ENCODE measurements around the gene RNF8. TPM values are rescaled to one million over a fixed set of nuclear protein-coding genes. Genes with fewer than 3 reads are reported as not detected.

RNF8 gene
- total RNA-seq, 1 donor from 2014 or later, result 22.4 TPM

- H3K4me1 Mint-ChIP-seq (ENCODE audit: low read depth, unreplicated experiment), result no peaks in the 10 kb centered on the region
- Histone ChIP-seq H3K79me2 (ENCODE audit: insufficient read depth, low read length) (no peaks in the 10 kb centered on the region), H2AFZ (ENCODE audit: low read depth, low read length) (no peak overlapping the region), H3K27me3 (ENCODE audit: insufficient read depth, low read length) (no peaks in the 10 kb centered on the region), H3K9ac (ENCODE audit: low read length) (no peak overlapping the region), H3K9me3 (ENCODE audit: insufficient read depth, low read depth, low read length) (no peaks in the 10 kb centered on the region), H3K36me3 (ENCODE audit: insufficient read depth, low read length) (no peaks in the 10 kb centered on the region), H4K20me1 (ENCODE audit: insufficient read depth, low read length) (no peaks in the 10 kb centered on the region), H3K4me2 (ENCODE audit: low read length) (no peak overlapping the region), H3K27ac (ENCODE audit: low read depth, low read length) (no peak overlapping the region), H3K4me1 (ENCODE audit: insufficient read depth, low read length) (peaks cover 8% of the 10 kb centered on the region), H3K4me3 (ENCODE audit: insufficient read depth, low read depth, low read length) (no peak overlapping the region)
- H3K27me3 Mint-ChIP-seq (ENCODE audit: low read depth, unreplicated experiment), result no peaks in the 10 kb centered on the region
- no peak overlapping the region for H3K27ac Mint-ChIP-seq (ENCODE audit: unreplicated experiment)
- peaks cover 13% of the 10 kb centered on the region for H3K36me3 Mint-ChIP-seq (ENCODE audit: low read depth, unreplicated experiment)
- no peak overlapping the region for H3K4me3 Mint-ChIP-seq (ENCODE audit: unreplicated experiment)
- DNase-seq (ENCODE audit: low read depth) (no peak), FAIRE-seq (no peak)
- TF ChIP-seq, protein P1, sequence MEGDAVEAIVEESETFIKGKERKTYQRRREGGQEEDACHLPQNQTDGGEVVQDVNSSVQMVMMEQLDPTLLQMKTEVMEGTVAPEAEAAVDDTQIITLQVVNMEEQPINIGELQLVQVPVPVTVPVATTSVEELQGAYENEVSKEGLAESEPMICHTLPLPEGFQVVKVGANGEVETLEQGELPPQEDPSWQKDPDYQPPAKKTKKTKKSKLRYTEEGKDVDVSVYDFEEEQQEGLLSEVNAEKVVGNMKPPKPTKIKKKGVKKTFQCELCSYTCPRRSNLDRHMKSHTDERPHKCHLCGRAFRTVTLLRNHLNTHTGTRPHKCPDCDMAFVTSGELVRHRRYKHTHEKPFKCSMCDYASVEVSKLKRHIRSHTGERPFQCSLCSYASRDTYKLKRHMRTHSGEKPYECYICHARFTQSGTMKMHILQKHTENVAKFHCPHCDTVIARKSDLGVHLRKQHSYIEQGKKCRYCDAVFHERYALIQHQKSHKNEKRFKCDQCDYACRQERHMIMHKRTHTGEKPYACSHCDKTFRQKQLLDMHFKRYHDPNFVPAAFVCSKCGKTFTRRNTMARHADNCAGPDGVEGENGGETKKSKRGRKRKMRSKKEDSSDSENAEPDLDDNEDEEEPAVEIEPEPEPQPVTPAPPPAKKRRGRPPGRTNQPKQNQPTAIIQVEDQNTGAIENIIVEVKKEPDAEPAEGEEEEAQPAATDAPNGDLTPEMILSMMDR (IDR thresholded peaks at IDR 0.05; ENCODE audit: insufficient read depth, low read depth, low read length), result no peak
- H3K9me3 Mint-ChIP-seq (ENCODE audit: unreplicated experiment), result no peaks in the 10 kb centered on the region
Observed at GRCh38 chr6:37338745-37339255, 15.0 kb upstream of the RNF8 start.

DNA sequence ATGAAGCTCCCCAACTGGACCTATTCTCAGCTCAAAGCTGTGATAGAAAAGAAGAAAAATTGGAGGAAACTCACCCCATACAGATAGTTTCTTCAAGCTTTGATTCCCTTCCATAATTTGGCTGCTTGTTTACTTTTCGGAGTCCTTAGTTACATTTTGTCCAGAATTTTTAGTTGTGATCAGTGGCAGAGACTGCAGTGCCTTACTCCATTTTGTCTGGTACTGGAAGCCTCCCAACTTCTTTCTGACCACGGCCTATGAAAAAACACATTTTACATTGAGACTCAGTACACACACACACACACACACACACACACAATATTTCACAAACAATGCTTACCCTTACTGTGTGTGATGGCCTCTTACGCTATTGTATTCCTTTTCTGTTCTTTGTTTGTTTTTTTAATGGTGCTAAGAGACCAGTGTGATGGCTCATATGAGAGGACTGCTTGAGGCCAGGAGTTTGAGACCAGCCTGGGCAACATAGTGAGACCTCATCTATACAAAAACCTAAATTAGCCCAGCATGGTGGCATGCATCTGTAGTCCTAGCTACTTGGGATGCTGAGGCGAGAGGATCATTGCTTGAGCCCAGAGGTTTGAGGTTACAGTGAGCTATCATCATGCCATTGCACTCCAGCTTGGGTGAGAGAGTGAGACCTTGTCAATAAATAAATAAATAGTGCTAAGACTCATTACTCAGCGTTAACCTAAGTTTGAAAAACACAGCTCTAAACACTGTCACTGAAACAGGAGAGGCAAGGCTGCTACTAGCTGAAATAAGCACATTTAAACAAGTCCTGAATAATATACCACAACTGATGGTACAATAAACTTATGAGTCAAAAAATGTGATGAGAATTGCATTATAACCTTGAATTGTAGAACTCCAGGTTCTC, 13.8 kb upstream of the RNF8 start:
- Mint-ChIP-seq H3K36me3 (ENCODE audit: low read depth, unreplicated experiment) (peaks cover 5% of the 10 kb centered on the region), H3K4me3 (ENCODE audit: unreplicated experiment) (no peak overlapping the region), H3K27ac (ENCODE audit: unreplicated experiment) (no peak overlapping the region), H3K9me3 (ENCODE audit: unreplicated experiment) (peaks cover 4% of the 10 kb centered on the region), H3K4me1 (ENCODE audit: low read depth, unreplicated experiment) (no peaks in the 10 kb centered on the region), H3K27me3 (ENCODE audit: low read depth, unreplicated experiment) (peaks cover 6% of the 10 kb centered on the region)
- no peaks in the 10 kb centered on the region for H3K79me2 ChIP-seq (ENCODE audit: insufficient read depth, low read length)
- no peaks in the 10 kb centered on the region for H4K20me1 ChIP-seq (ENCODE audit: insufficient read depth, low read length)
- H3K9ac ChIP-seq (ENCODE audit: low read length), result no peak overlapping the region
- FAIRE-seq, result no peak
- no peak overlapping the region for H3K4me3 ChIP-seq (ENCODE audit: insufficient read depth, low read depth, low read length)
- peak overlapping the region; percentile 54 for H3K4me2 ChIP-seq (ENCODE audit: low read length)
- H3K4me1 ChIP-seq (ENCODE audit: insufficient read depth, low read length), result peaks cover 8% of the 10 kb centered on the region
- no peak for DNase-seq (ENCODE audit: low read depth)
- H3K27ac ChIP-seq (ENCODE audit: low read depth, low read length), result no peak overlapping the region
- H3K36me3 ChIP-seq (ENCODE audit: insufficient read depth, low read length), result no peaks in the 10 kb centered on the region
- no peaks in the 10 kb centered on the region for H3K9me3 ChIP-seq (ENCODE audit: insufficient read depth, low read depth, low read length)
- no peaks in the 10 kb centered on the region for H3K27me3 ChIP-seq (ENCODE audit: insufficient read depth, low read length)
- no peak overlapping the region for H2AFZ ChIP-seq (ENCODE audit: low read depth, low read length)
- TF ChIP-seq EZH2 (IDR thresholded peaks at IDR 0.05; ENCODE audit: insufficient read depth, low read length), result no peak
- TF ChIP-seq, protein P1 (IDR thresholded peaks at IDR 0.05; ENCODE audit: insufficient read depth, low read depth, low read length), result no peak

GRCh38 chr6:37340639-37340943, 13.2 kb upstream of the RNF8 start:
- no peak for TF ChIP-seq EZH2 (IDR thresholded peaks at IDR 0.05; ENCODE audit: insufficient read depth, low read length)
- TF ChIP-seq, protein P1 (IDR thresholded peaks at IDR 0.05; ENCODE audit: insufficient read depth, low read depth, low read length), result no peak
- no peaks in the 10 kb centered on the region for H3K36me3 ChIP-seq (ENCODE audit: insufficient read depth, low read length)
- H3K9me3 ChIP-seq (ENCODE audit: insufficient read depth, low read depth, low read length), result no peaks in the 10 kb centered on the region
- H2AFZ ChIP-seq (ENCODE audit: low read depth, low read length), result no peak overlapping the region
- Mint-ChIP-seq H3K27ac (ENCODE audit: unreplicated experiment) (no peak overlapping the region), H3K36me3 (ENCODE audit: low read depth, unreplicated experiment) (peaks cover 5% of the 10 kb centered on the region), H3K4me1 (ENCODE audit: low read depth, unreplicated experiment) (no peaks in the 10 kb centered on the region), H3K9me3 (ENCODE audit: unreplicated experiment) (peaks cover 4% of the 10 kb centered on the region), H3K27me3 (ENCODE audit: low read depth, unreplicated experiment) (peaks cover 6% of the 10 kb centered on the region), H3K4me3 (ENCODE audit: unreplicated experiment) (no peak overlapping the region)
- H3K27me3 ChIP-seq (ENCODE audit: insufficient read depth, low read length), result no peaks in the 10 kb centered on the region
- no peak overlapping the region for H3K9ac ChIP-seq (ENCODE audit: low read length)
- no peak overlapping the region for H3K4me3 ChIP-seq (ENCODE audit: insufficient read depth, low read depth, low read length)
- no peaks in the 10 kb centered on the region for H3K79me2 ChIP-seq (ENCODE audit: insufficient read depth, low read length)
- peaks cover 8% of the 10 kb centered on the region for H3K4me1 ChIP-seq (ENCODE audit: insufficient read depth, low read length)
- H3K27ac ChIP-seq (ENCODE audit: low read depth, low read length), result no peak overlapping the region
- FAIRE-seq (no peak), DNase-seq (ENCODE audit: low read depth) (no peak)
- peak overlapping the region; percentile 54 for H3K4me2 ChIP-seq (ENCODE audit: low read length)
- H4K20me1 ChIP-seq (ENCODE audit: insufficient read depth, low read length), result no peaks in the 10 kb centered on the region
